HepG2 (cell line): ENCODE results near the gene PPP1R13L. TPM values are rescaled to one million over a fixed set of nuclear protein-coding genes. Genes with fewer than 3 reads are reported as not detected.

Source experiments
- AGO1 ChIP-seq: fragments of 200-400 bp; formaldehyde crosslinking; IDR thresholded peaks from 2 replicates; pipeline ENCODE4 v1.6.1; 2017; ENCODE audit warnings: mild to moderate bottlenecking, low read depth, low read length, moderate library complexity; ENCODE audit not compliant: poor library complexity, severe bottlenecking
- AGO2 ChIP-seq: fragments of 200-400 bp; formaldehyde crosslinking; optimal IDR thresholded peaks from 2 replicates; pipeline ENCODE3; 2017; ENCODE audit warnings: mild to moderate bottlenecking, low read depth, low read length, moderate library complexity
- DR1 ChIP-seq: sonication (generic); formaldehyde crosslinking; IDR thresholded peaks from 2 replicates; pipeline ENCODE4 v1.8.0; 2021; ENCODE audit warnings: mild to moderate bottlenecking, missing genetic modification reagents, inconsistent platforms
- GMEB1 ChIP-seq: sonication (generic); formaldehyde crosslinking; IDR thresholded peaks from 2 replicates; pipeline ENCODE4 v1.5.1; 2020; ENCODE audit warnings: missing genetic modification reagents, mild to moderate bottlenecking, borderline replicate concordance
- HOXD1 ChIP-seq: sonication (generic); formaldehyde crosslinking; IDR thresholded peaks from 2 replicates; pipeline ENCODE4 v1.5.0; 2020; ENCODE audit warnings: missing genetic modification reagents
- MAZ ChIP-seq, 2 experiments: sonication (generic) in 1 of 2; formaldehyde crosslinking in 1 of 2; IDR thresholded peaks; 2 replicates each; pipeline versions ENCODE4 v1.5.0 to v1.6.1; 2012 to 2020; ENCODE audit warnings: low read depth in 2 of 2, mild to moderate bottlenecking in 2 of 2, borderline replicate concordance in 1 of 2, improper control_type of control experiment in 1 of 2, low read length in 1 of 2, missing genetic modification reagents in 1 of 2, moderate library complexity in 1 of 2
- NFE2 ChIP-seq: sonication (generic); formaldehyde crosslinking; IDR thresholded peaks from 2 replicates; pipeline ENCODE4 v1.4.0; 2020; ENCODE audit warnings: missing genetic modification reagents
- NR2F2 ChIP-seq: IDR thresholded peaks from 2 replicates; pipeline ENCODE4 v1.6.1; 2012; ENCODE audit warnings: low read depth, inconsistent platforms, borderline replicate concordance
- PRPF4 ChIP-seq: fragments of 200-400 bp; formaldehyde crosslinking; IDR thresholded peaks from 2 replicates; pipeline ENCODE4 v1.6.1; 2016; ENCODE audit warnings: low read length, low read depth; ENCODE audit not compliant: poor library complexity, severe bottlenecking
- SETDB1 ChIP-seq: sonication (generic); formaldehyde crosslinking; IDR thresholded peaks from 2 replicates; pipeline ENCODE4 v1.5.1; 2020; ENCODE audit warnings: missing genetic modification reagents, mild to moderate bottlenecking, borderline replicate concordance
- SNAPC4 ChIP-seq: sonication (generic); formaldehyde crosslinking; IDR thresholded peaks from 2 replicates; pipeline ENCODE4 v1.4.0; 2020; ENCODE audit warnings: mild to moderate bottlenecking, missing genetic modification reagents
- TBP ChIP-seq: sonication (generic); formaldehyde crosslinking; IDR thresholded peaks from 2 replicates; pipeline ENCODE4 v1.5.0; 2020; ENCODE audit warnings: missing genetic modification reagents
- THAP7 ChIP-seq: sonication (generic); formaldehyde crosslinking; IDR thresholded peaks from 2 replicates; pipeline ENCODE4 v1.8.1; 2023; ENCODE audit warnings: mild to moderate bottlenecking, missing genetic modification reagents
- YEATS2 ChIP-seq: sonication (generic); formaldehyde crosslinking; IDR thresholded peaks from 2 replicates; pipeline ENCODE4 v1.4.0; 2020; ENCODE audit warnings: missing genetic modification reagents, borderline replicate concordance
- ZNF138 ChIP-seq: sonication (generic); formaldehyde crosslinking; IDR thresholded peaks from 2 replicates; pipeline ENCODE4 v1.5.0; 2020; ENCODE audit warnings: mild to moderate bottlenecking, low read depth, missing genetic modification reagents
- ZNF281 ChIP-seq: sonication (generic); formaldehyde crosslinking; IDR thresholded peaks from 2 replicates; pipeline ENCODE4 v1.4.0; 2020; ENCODE audit warnings: missing genetic modification reagents, borderline replicate concordance
- ZNF564 ChIP-seq: sonication (generic); formaldehyde crosslinking; IDR thresholded peaks from 2 replicates; pipeline ENCODE4 v1.8.1; 2023; ENCODE audit warnings: mild to moderate bottlenecking, missing genetic modification reagents
- ZNF672 ChIP-seq: sonication (generic); formaldehyde crosslinking; IDR thresholded peaks from 2 replicates; pipeline ENCODE4 v1.8.1; 2022; ENCODE audit warnings: missing genetic modification reagents
- ZNF879 ChIP-seq: sonication (generic); formaldehyde crosslinking; IDR thresholded peaks from 2 replicates; pipeline ENCODE4 v1.8.1; 2023; ENCODE audit warnings: missing genetic modification reagents
- polyA plus RNA-seq, 8 experiments: library from polyadenylated mRNA; depleted of rRNA in 3 of 8; stranded (reverse) in 7 of 8; unstranded in 1 of 8; fragments of >200 nt; fragmentation: Illumina TruSeq in 4 of 8; extraction: Trizol in 4 of 8; gene quantifications; 2 replicates each; pipeline versions ENCODE4 v1.2.1 to v1.2.3, GENCODE V29; 2011 to 2016; ENCODE audit warnings: low read depth in 4 of 8, missing spikeins in 1 of 8, mixed read lengths in 1 of 8; ENCODE audit not compliant: insufficient read depth in 1 of 8
- total RNA-seq, 5 experiments: library from RNA; depleted of rRNA; stranded (reverse); fragments of >200 nt; fragmentation: Illumina TruSeq; extraction: Trizol; gene quantifications; 2 replicates each; pipeline ENCODE4 v1.2.3, GENCODE V29; 2016; ENCODE audit warnings: low read depth in 1 of 5

The PPP1R13L gene
- total and polyA plus RNA-seq, 2 of the 13 experiments (the other 11 are each of a cell fraction or from before 2014, with no cell fraction given) = 1.3 to 6.6 TPM

- no peak for TF ChIP-seq ZNF281
- TF ChIP-seq NFE2 (CRISPR knock-in tag) = no peak
- TF ChIP-seq GMEB1 (CRISPR knock-in tag) = peak; percentile 43; the same call in 1 of the 2 replicates
- no peak for TF ChIP-seq ZNF138
- no peak for TF ChIP-seq DR1 (CRISPR knock-in tag)
- TF ChIP-seq YEATS2 (CRISPR knock-in tag) = no peak
- TF ChIP-seq NR2F2 = no peak
- TF ChIP-seq HOXD1 (CRISPR knock-in tag) = no peak
- no peak for TF ChIP-seq THAP7
- 0 out of 2 replicates have a peak, but pooled peaks have one; percentile 57 for TF ChIP-seq ZNF564 (CRISPR knock-in tag)
- TF ChIP-seq SNAPC4 (CRISPR knock-in tag) = peak; percentile 79
- TF ChIP-seq AGO1 = no peak
- no peak for TF ChIP-seq PRPF4
- no peak for TF ChIP-seq ZNF672 (CRISPR knock-in tag)
- no peak for TF ChIP-seq ZNF879
- TF ChIP-seq TBP (CRISPR knock-in tag) = no peak
- no peak for TF ChIP-seq AGO2
- TF ChIP-seq SETDB1 (CRISPR knock-in tag) = no peak
- TF ChIP-seq MAZ (IDR thresholded peaks at IDR 0.05; ENCODE audit: borderline replicate concordance, low read depth, low read length) = 0 out of 2 replicates have a peak, but pooled peaks have one; percentile 39
- peak; percentile 50 for TF ChIP-seq MAZ (CRISPR knock-in tag; IDR thresholded peaks at IDR 0.05; ENCODE audit: low read depth)
These were observed 34.8 kb upstream of the PPP1R13L start (continued) for GRCh38 chr19:45439569-45440258.
